Measurements from ENCODE around the gene PPP1R3A. TPM values are rescaled to one million over a fixed set of nuclear protein-coding genes. Genes with fewer than 3 reads are reported as not detected.

PPP1R3A gene
- total RNA-seq, 1 donor from 2014 or later, result not detected

DNA sequence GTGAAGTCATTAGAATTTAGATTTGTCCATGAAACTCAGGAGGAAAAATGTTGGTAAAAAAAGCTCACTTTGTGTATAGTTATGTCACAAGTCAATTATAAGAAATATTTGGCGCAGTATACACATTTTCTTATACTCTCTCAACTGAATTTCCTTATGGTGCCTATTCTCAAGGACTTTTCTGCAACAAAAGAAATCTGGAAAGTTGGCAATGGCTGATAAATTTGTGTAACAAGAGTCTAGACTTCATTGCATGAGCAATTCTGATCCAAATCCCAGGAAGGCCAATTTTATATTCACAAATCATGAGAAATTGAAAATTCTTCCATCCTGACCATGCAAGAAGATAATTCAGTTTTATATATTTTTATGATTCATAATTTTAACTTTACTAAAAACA lies 35.7 kb downstream of the PPP1R3A start:
- TF ChIP-seq, protein P1, sequence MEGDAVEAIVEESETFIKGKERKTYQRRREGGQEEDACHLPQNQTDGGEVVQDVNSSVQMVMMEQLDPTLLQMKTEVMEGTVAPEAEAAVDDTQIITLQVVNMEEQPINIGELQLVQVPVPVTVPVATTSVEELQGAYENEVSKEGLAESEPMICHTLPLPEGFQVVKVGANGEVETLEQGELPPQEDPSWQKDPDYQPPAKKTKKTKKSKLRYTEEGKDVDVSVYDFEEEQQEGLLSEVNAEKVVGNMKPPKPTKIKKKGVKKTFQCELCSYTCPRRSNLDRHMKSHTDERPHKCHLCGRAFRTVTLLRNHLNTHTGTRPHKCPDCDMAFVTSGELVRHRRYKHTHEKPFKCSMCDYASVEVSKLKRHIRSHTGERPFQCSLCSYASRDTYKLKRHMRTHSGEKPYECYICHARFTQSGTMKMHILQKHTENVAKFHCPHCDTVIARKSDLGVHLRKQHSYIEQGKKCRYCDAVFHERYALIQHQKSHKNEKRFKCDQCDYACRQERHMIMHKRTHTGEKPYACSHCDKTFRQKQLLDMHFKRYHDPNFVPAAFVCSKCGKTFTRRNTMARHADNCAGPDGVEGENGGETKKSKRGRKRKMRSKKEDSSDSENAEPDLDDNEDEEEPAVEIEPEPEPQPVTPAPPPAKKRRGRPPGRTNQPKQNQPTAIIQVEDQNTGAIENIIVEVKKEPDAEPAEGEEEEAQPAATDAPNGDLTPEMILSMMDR (IDR thresholded peaks at IDR 0.05; ENCODE audit: unreplicated experiment), result no peak
- H3K9me3 Mint-ChIP-seq (ENCODE audit: low read depth), result peaks cover 3% of the 10 kb centered on the region
- no peaks in the 10 kb centered on the region for H3K4me1 Mint-ChIP-seq (ENCODE audit: low read depth)
- H3K4me3 Mint-ChIP-seq (ENCODE audit: low read depth), result no peak overlapping the region
- no peak for DNase-seq (ENCODE audit: low spot score, unreplicated experiment)
- H3K36me3 Mint-ChIP-seq (ENCODE audit: insufficient read depth), result no peaks in the 10 kb centered on the region
- peaks cover 9% of the 10 kb centered on the region for H3K27me3 Mint-ChIP-seq
- no peak overlapping the region for H3K27ac Mint-ChIP-seq

DNA sequence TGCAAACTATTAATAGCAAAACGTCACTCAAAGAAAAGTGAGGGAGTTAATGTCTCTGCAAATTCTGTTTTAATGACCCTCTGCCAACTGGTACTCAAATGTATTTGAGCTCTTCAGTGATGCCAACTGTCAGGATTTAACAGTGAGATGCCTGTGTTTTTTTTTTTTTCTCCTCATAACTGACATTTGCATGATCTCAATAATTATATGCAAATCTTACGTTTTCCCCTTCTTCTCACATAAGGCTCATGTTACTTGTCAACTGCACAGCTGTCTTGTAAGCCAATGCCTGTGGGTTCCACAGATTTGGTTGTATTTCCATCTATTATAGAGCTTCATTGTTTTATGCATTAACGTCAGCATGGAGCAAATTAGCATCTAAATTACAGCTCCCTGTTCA lies 38.2 kb downstream of the PPP1R3A start:
- DNase-seq (ENCODE audit: low spot score, unreplicated experiment), result no peak
- H3K27me3 Mint-ChIP-seq, result peaks cover 9% of the 10 kb centered on the region
- no peaks in the 10 kb centered on the region for H3K4me1 Mint-ChIP-seq (ENCODE audit: low read depth)
- H3K9me3 Mint-ChIP-seq (ENCODE audit: low read depth), result no peaks in the 10 kb centered on the region
- no peak overlapping the region for H3K4me3 Mint-ChIP-seq (ENCODE audit: low read depth)
- H3K27ac Mint-ChIP-seq, result no peak overlapping the region
- TF ChIP-seq, protein P1 (IDR thresholded peaks at IDR 0.05; ENCODE audit: unreplicated experiment), result no peak
- H3K36me3 Mint-ChIP-seq (ENCODE audit: insufficient read depth), result no peaks in the 10 kb centered on the region

DNA sequence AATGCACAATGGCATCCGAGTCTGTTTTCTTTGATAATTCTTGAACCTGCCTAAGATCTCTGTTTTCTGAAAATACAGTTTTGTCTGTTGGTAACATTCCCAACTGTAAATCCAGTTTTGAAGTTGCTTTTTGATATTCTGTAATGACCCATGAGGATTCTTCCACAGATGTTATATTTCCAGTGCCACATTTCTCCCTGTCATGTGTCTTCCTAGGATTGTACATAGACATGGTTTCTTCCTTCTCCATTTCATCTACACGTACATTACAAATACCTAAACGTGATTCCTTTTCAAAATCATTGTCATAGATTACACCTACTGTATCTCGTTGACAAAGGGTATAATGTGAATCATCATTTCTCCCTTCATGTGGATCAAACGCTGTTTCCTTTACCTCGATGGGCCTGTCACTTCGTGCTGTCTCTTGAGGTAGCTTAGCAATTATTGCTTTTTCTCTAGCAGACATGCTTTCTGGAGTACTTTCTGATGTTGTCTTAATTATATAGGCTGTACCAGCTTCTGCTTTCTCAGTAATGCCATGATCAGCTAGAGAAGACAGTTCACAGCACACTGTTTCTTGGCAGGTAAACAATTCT lies 40.3 kb downstream of the PPP1R3A start:
- no peaks in the 10 kb centered on the region for H3K4me1 Mint-ChIP-seq (ENCODE audit: low read depth)
- no peaks in the 10 kb centered on the region for H3K36me3 Mint-ChIP-seq (ENCODE audit: insufficient read depth)
- H3K9me3 Mint-ChIP-seq (ENCODE audit: low read depth), result no peaks in the 10 kb centered on the region
- H3K4me3 Mint-ChIP-seq (ENCODE audit: low read depth), result no peak overlapping the region
- peaks cover 9% of the 10 kb centered on the region for H3K27me3 Mint-ChIP-seq
- DNase-seq (ENCODE audit: low spot score, unreplicated experiment), result no peak
- TF ChIP-seq, protein P1 (IDR thresholded peaks at IDR 0.05; ENCODE audit: unreplicated experiment), result no peak
- H3K27ac Mint-ChIP-seq, result no peak overlapping the region

DNA sequence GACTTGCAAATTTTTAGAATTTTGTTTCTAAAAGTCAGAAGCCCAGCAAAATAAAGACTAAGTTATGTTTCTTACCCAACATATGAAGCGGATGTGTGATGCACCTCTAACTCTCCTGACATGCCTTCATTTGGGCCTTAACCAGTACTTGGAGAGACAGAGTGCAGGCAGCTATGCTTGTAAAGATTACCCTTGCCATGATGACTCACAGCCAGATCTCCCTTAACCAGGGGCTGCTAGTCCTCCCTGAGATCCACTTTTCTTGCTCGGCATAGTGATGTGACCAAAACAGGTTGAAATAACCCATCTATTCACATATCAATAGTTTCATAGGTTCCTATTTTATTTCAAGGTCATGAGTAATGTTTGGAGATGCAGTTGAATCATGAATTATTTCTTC lies 43.6 kb downstream of the PPP1R3A start:
- Mint-ChIP-seq H3K36me3 (ENCODE audit: insufficient read depth) (no peaks in the 10 kb centered on the region), H3K27me3 (peaks cover 9% of the 10 kb centered on the region), H3K9me3 (ENCODE audit: low read depth) (no peaks in the 10 kb centered on the region), H3K27ac (no peak overlapping the region), H3K4me3 (ENCODE audit: low read depth) (no peak overlapping the region), H3K4me1 (ENCODE audit: low read depth) (no peaks in the 10 kb centered on the region)
- TF ChIP-seq, protein P1 (IDR thresholded peaks at IDR 0.05; ENCODE audit: unreplicated experiment), result no peak
- DNase-seq (ENCODE audit: low spot score, unreplicated experiment), result no peak

DNA sequence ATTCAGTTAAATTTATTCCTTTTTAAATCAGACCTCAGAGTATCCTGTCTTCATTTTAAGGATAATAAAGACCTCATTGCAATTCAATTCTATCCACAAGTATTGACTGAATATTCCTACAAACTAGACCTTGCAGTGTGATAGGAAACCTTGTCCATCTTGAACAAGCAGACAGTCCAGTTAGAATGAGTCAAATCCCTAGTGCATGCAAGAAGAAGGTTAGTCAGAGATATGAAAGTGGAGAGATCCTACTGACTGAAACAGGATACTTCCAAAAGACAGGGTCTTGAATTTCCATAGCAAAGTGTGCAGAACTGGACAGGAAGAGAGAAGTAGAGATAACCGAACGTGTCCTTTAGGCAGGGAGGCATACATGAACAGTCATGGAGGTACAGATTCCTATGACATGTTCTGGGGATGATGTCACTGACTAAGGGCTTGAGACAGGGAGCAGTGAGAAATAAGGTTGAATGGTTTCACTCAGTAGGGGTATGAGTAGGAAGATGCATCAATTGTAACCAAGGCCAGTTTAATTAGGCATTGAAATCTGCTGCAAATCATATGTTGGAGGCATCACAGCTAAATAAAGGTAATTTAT lies 45.2 kb downstream of the PPP1R3A start:
- Mint-ChIP-seq H3K27ac (no peak overlapping the region), H3K4me1 (ENCODE audit: low read depth) (no peaks in the 10 kb centered on the region), H3K27me3 (peaks cover 3% of the 10 kb centered on the region), H3K4me3 (ENCODE audit: low read depth) (no peak overlapping the region), H3K36me3 (ENCODE audit: insufficient read depth) (no peaks in the 10 kb centered on the region), H3K9me3 (ENCODE audit: low read depth) (no peaks in the 10 kb centered on the region)
- TF ChIP-seq, protein P1 (IDR thresholded peaks at IDR 0.05; ENCODE audit: unreplicated experiment), result no peak
- no peak for DNase-seq (ENCODE audit: low spot score, unreplicated experiment)

All from progenitor cell of endocrine pancreas (in vitro differentiated cells).